Measurements from ENCODE around the gene FAM186B.

DNA sequence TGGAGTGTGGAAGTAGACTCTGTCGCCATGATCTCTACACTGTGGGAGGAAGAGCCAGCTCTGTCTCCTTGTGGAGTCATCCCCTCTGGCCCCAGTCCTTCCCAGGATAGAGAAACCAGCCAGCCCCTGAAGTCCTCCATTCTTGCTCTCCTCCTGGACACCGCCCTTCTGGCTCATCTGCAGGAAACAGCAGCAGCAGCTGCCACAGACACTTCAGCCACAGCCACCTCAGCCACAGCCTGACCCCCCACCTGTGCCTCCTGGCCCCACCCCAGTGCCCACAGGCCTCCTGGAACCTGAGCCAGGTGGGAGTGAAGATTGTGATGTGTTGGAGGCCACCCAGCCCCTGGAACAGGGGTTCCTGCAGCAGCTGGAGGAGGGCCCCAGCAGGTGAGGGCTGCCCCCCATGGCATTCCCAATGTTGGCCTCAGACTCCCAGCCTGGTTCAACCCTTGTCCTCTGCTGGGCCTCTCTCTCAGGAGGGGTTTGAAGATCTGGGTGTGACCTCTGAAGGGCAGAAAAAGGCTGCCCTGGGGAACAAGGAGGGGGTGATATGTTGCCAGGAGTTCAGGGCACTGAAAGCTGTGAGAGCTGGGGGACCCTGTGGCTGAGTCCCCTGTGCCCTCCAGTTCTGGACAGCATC lies 28.4 kb upstream of the FAM186B start:
- TF ChIP-seq, protein P1, sequence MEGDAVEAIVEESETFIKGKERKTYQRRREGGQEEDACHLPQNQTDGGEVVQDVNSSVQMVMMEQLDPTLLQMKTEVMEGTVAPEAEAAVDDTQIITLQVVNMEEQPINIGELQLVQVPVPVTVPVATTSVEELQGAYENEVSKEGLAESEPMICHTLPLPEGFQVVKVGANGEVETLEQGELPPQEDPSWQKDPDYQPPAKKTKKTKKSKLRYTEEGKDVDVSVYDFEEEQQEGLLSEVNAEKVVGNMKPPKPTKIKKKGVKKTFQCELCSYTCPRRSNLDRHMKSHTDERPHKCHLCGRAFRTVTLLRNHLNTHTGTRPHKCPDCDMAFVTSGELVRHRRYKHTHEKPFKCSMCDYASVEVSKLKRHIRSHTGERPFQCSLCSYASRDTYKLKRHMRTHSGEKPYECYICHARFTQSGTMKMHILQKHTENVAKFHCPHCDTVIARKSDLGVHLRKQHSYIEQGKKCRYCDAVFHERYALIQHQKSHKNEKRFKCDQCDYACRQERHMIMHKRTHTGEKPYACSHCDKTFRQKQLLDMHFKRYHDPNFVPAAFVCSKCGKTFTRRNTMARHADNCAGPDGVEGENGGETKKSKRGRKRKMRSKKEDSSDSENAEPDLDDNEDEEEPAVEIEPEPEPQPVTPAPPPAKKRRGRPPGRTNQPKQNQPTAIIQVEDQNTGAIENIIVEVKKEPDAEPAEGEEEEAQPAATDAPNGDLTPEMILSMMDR (IDR thresholded peaks at IDR 0.05 in 8 of 11, conservative IDR thresholded peaks at IDR 0.05 in 3 of 11) = no peak
- TF ChIP-seq POLR2A (IDR thresholded peaks at IDR 0.05) = no peak
